Left ventricle myocardium inferior (tissue), 1 donor: Measurements from ENCODE around the gene SLAIN1. TPM values are rescaled to one million over a fixed set of nuclear protein-coding genes. Genes with fewer than 3 reads are reported as not detected.
A peak's percentile ranks its signal among the peaks of the same experiment; 100 is the strongest.

Source experiments
- DNase-seq: peaks from one replicate; pipeline ENCODE4 v3.0.0-alpha.2; 2020
- H3K27ac ChIP-seq: fragments of 200-600 bp; replicated peaks from 2 replicates; pipeline ENCODE4 v1.8.0; 2021
- H3K27me3 ChIP-seq: fragments of 200-600 bp; 2 replicates; pipeline ENCODE4 v1.8.0; 2021; ENCODE audit warnings: low read depth
- H3K36me3 ChIP-seq: fragments of 200-600 bp; 2 replicates; pipeline ENCODE4 v1.8.0; 2021
- H3K4me1 ChIP-seq: fragments of 200-600 bp; 2 replicates; pipeline ENCODE4 v1.8.0; 2021
- H3K4me3 ChIP-seq: fragments of 200-600 bp; 2 replicates; pipeline ENCODE4 v1.8.0; 2021; ENCODE audit warnings: mild to moderate bottlenecking, moderate library complexity
- H3K9me3 ChIP-seq: fragments of 200-600 bp; replicated peaks from 2 replicates; pipeline ENCODE4 v1.8.0; 2021
- intact Hi-C: fragments of 100-400 bp; cut with micrococcal nuclease; formaldehyde crosslinking; loops from one replicate; pipeline ENCODE4 v1.11.0; 2022
- total RNA-seq: library from RNA; stranded (reverse); fragmentation: NEBNext Ultra II Directional; extraction: Animal tissue kit (Norgen Biotek cat#: 25700); gene quantifications from one replicate; pipeline ENCODE4 v1.2.1, GENCODE V29; 2021
- TF ChIP-seq, protein P1 (sequence below): fragments of 200-600 bp; IDR thresholded peaks from 2 replicates; pipeline ENCODE4 v1.8.0; 2021; ENCODE audit warnings: antibody characterized with exemption, mild to moderate bottlenecking, borderline replicate concordance
- donor health status: DM: no; HTN: yes; CAD: no; lungs with severe emphysema.

The SLAIN1 gene
- total RNA-seq, 1 donor from 2014 or later, result 8.0 TPM

DNA sequence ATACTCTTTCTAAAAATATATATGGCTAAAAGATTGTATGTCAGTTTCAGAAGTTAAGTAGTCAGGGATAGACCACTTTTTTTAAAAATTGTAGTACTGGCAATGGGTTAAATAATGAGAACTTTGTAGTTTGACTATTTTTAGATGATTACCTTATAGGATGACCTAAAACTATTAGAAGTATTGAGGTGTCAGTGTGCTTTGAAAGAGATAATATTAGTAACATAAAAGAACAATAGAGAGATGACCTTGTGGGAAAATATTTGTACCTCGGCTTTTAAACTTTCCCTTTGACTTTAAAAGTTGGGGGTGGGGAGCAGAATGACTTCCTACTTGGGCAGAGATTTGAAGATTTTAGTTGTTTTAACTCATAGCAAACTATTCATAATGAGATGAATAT lies 48.3 kb downstream of the SLAIN1 start:
- Histone ChIP-seq H3K4me3 (no peak overlapping the region), H3K27ac (no peak overlapping the region), H3K9me3 (no peaks in the 10 kb centered on the region), H3K4me1 (peaks cover 9% of the 10 kb centered on the region), H3K27me3 (no peaks in the 10 kb centered on the region), H3K36me3 (peaks cover 7% of the 10 kb centered on the region)
- DNase-seq, result no peak
- intact Hi-C loops, result no loop called here
- TF ChIP-seq, protein P1, sequence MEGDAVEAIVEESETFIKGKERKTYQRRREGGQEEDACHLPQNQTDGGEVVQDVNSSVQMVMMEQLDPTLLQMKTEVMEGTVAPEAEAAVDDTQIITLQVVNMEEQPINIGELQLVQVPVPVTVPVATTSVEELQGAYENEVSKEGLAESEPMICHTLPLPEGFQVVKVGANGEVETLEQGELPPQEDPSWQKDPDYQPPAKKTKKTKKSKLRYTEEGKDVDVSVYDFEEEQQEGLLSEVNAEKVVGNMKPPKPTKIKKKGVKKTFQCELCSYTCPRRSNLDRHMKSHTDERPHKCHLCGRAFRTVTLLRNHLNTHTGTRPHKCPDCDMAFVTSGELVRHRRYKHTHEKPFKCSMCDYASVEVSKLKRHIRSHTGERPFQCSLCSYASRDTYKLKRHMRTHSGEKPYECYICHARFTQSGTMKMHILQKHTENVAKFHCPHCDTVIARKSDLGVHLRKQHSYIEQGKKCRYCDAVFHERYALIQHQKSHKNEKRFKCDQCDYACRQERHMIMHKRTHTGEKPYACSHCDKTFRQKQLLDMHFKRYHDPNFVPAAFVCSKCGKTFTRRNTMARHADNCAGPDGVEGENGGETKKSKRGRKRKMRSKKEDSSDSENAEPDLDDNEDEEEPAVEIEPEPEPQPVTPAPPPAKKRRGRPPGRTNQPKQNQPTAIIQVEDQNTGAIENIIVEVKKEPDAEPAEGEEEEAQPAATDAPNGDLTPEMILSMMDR, result no peak

DNA sequence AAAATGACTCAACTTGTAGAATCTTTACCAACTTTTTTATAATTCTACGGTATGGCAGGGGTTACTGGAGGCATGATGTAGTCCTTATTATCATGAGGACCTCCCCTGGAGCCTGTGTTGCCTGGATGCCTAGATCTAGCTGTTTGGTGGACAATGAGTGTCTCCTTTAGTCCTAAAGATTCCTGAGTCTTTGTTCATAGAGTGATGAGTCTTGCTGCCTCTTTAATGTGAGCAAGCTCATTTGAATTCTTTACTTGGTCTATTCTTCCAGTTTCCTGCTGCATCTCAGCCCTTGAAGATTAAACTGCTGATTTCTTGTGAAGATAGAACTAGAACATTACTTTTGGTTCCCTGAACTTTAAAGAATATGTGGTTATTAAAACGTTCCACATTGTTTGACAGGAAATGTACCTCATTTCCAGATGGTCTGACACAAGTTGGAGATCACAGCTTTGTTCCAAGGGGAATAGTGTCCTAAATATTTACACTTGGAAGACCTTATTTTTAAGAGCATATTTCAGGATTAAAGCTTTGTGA lies 51.9 kb downstream of the SLAIN1 start:
- Histone ChIP-seq H3K27ac (no peak overlapping the region), H3K4me1 (peaks cover 18% of the 10 kb centered on the region), H3K9me3 (no peaks in the 10 kb centered on the region), H3K36me3 (peaks cover 5% of the 10 kb centered on the region), H3K27me3 (no peaks in the 10 kb centered on the region), H3K4me3 (no peak overlapping the region)
- TF ChIP-seq, protein P1, result no peak
- DNase-seq, result no peak
- intact Hi-C loops, result no loop called here

DNA sequence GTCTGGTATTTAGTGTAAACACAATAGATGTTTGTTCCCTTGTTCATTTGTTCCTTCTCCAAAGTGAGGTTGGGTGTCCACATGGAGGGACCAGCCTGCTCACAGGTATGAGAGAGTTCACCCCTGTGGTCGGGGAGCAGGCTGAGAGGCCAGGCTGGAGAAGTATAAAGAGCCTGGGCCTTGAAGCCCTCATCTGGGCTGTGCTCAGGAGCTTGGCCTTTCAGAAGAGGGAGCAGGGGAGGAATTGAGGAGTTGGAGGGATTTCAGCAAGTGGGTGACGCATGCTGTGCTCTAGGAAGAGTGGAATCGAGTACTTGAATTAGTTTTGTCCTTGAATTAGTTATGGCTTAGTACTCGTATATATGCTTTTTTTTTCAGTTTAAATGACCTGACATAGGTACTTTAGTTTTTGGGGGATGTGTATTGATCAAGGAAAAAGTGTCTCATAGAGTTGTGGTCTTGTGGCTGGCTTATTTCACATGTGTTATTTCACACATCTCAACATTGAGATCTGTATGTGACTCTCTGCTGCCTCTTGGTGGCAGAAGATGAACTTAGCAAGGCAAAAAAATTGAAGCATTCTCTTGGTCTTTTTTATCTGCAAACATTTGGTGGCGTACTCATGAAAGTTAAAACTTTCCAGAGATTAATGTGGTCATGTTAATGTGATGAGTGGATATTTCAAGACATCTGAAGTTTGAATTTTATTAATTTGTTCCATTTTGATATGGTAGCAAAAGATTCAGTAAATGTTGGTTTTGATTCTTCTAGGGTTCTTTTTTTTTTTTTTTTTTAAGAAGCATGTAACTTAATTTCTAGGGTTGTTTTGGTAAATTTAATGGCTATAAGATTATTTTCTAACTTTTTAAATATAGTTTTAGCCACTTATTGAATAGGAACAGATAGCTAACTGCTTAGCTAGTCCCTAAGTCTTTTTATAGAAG lies 54.3 kb downstream of the SLAIN1 start:
- H3K27ac ChIP-seq, result no peak overlapping the region
- H3K9me3 ChIP-seq, result no peaks in the 10 kb centered on the region
- no peak for DNase-seq
- no peaks in the 10 kb centered on the region for H3K27me3 ChIP-seq
- intact Hi-C loops, result loop anchor here (10.0 kb wide), 1 partner anchor 157 kb away; no protein-coding TSS in a partner anchor
- no peaks in the 10 kb centered on the region for H3K36me3 ChIP-seq
- TF ChIP-seq, protein P1, result peak; percentile 81
- H3K4me3 ChIP-seq, result no peak overlapping the region
- peaks cover 9% of the 10 kb centered on the region for H3K4me1 ChIP-seq

DNA sequence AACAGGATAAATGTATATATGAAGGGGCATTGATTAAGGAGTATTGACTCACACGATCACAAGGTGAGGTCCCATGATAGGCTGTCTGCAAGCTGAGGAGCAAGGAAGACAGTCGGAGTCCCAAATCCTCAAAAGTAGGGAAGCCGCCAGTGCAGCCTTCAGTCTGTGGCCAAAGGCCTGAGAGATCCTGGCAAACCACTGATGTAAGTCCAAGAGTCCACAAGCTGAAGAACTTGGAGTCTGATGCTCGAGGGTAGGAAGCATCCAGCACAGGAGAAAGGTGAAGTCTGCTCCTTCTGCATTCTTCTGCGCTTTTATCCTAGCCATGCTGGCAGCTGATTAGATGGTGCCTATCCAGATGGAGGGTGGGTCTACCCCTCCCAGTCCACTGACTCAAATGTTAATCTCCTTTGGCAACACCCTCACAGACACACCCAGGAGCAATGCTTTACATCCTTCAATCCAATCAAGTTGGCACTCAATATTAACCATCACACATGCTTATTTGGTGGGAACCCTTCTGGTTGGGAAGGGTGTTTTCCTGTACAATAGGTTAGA lies 55.1 kb downstream of the SLAIN1 start:
- TF ChIP-seq, protein P1, result no peak
- no peak for DNase-seq
- Histone ChIP-seq H3K36me3 (no peaks in the 10 kb centered on the region), H3K4me3 (no peak overlapping the region), H3K9me3 (no peaks in the 10 kb centered on the region), H3K27me3 (no peaks in the 10 kb centered on the region), H3K4me1 (peaks cover 9% of the 10 kb centered on the region), H3K27ac (no peak overlapping the region)
- intact Hi-C loops, result loop anchor here (10.0 kb wide), 1 partner anchor 158 kb away; no protein-coding TSS in a partner anchor

DNA sequence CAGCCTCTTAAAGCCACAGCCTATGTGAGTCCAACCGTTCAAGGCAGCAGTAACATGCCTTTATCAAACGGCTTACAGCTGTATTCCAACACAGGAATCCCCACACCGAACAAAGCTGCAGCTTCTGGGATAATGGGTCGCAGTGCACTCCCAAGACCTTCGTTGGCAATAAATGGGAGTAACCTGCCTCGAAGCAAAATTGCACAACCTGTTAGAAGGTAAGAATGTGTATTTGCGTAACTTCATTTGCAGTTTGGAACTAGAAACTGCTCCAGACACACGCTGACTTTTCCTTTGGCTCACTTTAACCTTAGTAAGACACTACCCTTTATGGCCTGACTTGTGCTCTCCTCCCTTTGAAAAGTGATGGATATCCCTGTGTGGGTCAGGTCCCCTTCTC lies 63.4 kb downstream of the SLAIN1 start:
- Histone ChIP-seq H3K4me3 (no peak overlapping the region), H3K27ac (no peak overlapping the region), H3K36me3 (peaks cover 11% of the 10 kb centered on the region), H3K4me1 (no peaks in the 10 kb centered on the region), H3K27me3 (no peaks in the 10 kb centered on the region), H3K9me3 (peaks cover 8% of the 10 kb centered on the region)
- DNase-seq, result no peak
- intact Hi-C loops, result no loop called here
- TF ChIP-seq, protein P1, result no peak
